Loucy (cell line): ENCODE results near the gene GPR171.

Source experiments
- H2AFZ ChIP-seq: fragments of 200-600 bp; sonication (generic); 2 replicates; pipeline ENCODE4 v1.6.0; 2016; ENCODE audit warnings: antibody characterized with exemption, mild to moderate bottlenecking, low read length, moderate library complexity
- H3F3A ChIP-seq: fragments of 200-600 bp; 2 replicates; pipeline ENCODE4 v1.6.0; 2016; ENCODE audit warnings: antibody characterized with exemption, low read depth, mild to moderate bottlenecking
- H3K27me3 ChIP-seq: fragments of 200-600 bp; sonication (generic); 2 replicates; pipeline ENCODE4 v1.6.1; 2014; ENCODE audit warnings: low read length, mild to moderate bottlenecking; ENCODE audit not compliant: insufficient read depth, poor library complexity, severe bottlenecking
- H3K36me3 ChIP-seq: fragments of 200-600 bp; sonication (generic); 2 replicates; pipeline ENCODE4 v1.6.1; 2016; ENCODE audit warnings: low read length; ENCODE audit not compliant: insufficient read depth
- H3K4me1 ChIP-seq: fragments of 200-600 bp; sonication (generic); 2 replicates; pipeline ENCODE4 v1.5.1; 2014; ENCODE audit warnings: low read length, mild to moderate bottlenecking; ENCODE audit not compliant: insufficient read depth, poor library complexity, severe bottlenecking
- H3K4me2 ChIP-seq: fragments of 200-600 bp; sonication (generic); 2 replicates; pipeline ENCODE4 v1.6.0; 2014; ENCODE audit warnings: antibody characterized with exemption, low read length, low read depth, mild to moderate bottlenecking; ENCODE audit not compliant: poor library complexity, severe bottlenecking
- H3K4me3 ChIP-seq: fragments of 200-600 bp; sonication (generic); 2 replicates; pipeline ENCODE4 v1.5.1; 2014; ENCODE audit warnings: low read length, mild to moderate bottlenecking, mixed read lengths; ENCODE audit not compliant: poor library complexity, severe bottlenecking
- H3K79me2 ChIP-seq: fragments of 200-600 bp; sonication (generic); 2 replicates; pipeline ENCODE4 v1.6.1; 2014; ENCODE audit warnings: low read length; ENCODE audit not compliant: insufficient read depth
- H3K9ac ChIP-seq: fragments of 200-600 bp; sonication (generic); 2 replicates; pipeline ENCODE4 v1.6.0; 2014; ENCODE audit warnings: mild to moderate bottlenecking, low read depth, low read length, moderate library complexity; ENCODE audit not compliant: poor library complexity, severe bottlenecking
- H3K9me2 ChIP-seq: fragments of 200-600 bp; sonication (generic); replicated peaks from 2 replicates; pipeline ENCODE4 v1.6.1; 2016; ENCODE audit warnings: low read depth, low read length, mixed read lengths
- H3K9me3 ChIP-seq: fragments of 200-600 bp; sonication (generic); 2 replicates; pipeline ENCODE4 v1.6.1; 2014; ENCODE audit warnings: mild to moderate bottlenecking, antibody characterized with exemption, low read length, low read depth; ENCODE audit not compliant: insufficient read depth
- H4K20me1 ChIP-seq: fragments of 200-600 bp; sonication (generic); 2 replicates; pipeline ENCODE4 v1.6.0; 2014; ENCODE audit warnings: antibody characterized with exemption, low read length, mild to moderate bottlenecking; ENCODE audit not compliant: insufficient read depth, poor library complexity, severe bottlenecking
- CTCF ChIP-seq: fragments of 200-600 bp; sonication (generic); conservative IDR thresholded peaks from 2 replicates; pipeline ENCODE4 v1.5.1; 2014; ENCODE audit warnings: mild to moderate bottlenecking, antibody characterized with exemption, low read length
- EZH2phosphoT487 ChIP-seq: fragments of 200-600 bp; IDR thresholded peaks from 2 replicates; pipeline ENCODE4 v1.6.1; 2018; ENCODE audit warnings: antibody characterized with exemption, mild to moderate bottlenecking, moderate library complexity, borderline replicate concordance

The GPR171 gene

DNA sequence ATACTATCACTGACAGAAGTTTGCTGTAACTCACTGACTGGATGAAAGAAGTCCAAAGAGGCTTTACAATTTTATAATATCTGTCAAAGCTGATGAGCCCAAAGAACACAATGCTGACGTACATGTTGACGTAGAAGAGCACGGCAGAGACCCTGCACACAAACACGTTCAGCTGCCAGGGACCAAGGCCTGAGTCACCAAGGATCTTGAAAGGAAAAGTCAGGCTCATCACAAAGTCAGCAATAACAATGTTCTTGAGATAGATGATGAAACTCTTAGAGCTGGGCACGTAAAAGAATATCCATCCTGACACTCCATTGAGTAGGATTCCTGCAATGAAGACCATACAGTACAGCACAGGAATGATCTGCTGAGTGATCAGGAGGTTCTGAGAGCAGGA is 10.9 kb upstream of the GPR171 start:
- Histone ChIP-seq H3K4me2 (no peak overlapping the region), H3F3A (no peaks in the 10 kb centered on the region), H3K9ac (no peak overlapping the region), H2AFZ (no peak overlapping the region), H3K4me3 (no peak overlapping the region), H3K36me3 (peaks cover 5% of the 10 kb centered on the region; the same call in 1 of the 2 replicates), H3K79me2 (no peaks in the 10 kb centered on the region), H3K4me1 (peaks cover 7% of the 10 kb centered on the region), H3K27me3 (no peaks in the 10 kb centered on the region), H3K9me3 (no peaks in the 10 kb centered on the region), H4K20me1 (no peaks in the 10 kb centered on the region), H3K9me2 (no peaks in the 10 kb centered on the region)
- TF ChIP-seq CTCF (no peak), EZH2phosphoT487 (no peak)

DNA sequence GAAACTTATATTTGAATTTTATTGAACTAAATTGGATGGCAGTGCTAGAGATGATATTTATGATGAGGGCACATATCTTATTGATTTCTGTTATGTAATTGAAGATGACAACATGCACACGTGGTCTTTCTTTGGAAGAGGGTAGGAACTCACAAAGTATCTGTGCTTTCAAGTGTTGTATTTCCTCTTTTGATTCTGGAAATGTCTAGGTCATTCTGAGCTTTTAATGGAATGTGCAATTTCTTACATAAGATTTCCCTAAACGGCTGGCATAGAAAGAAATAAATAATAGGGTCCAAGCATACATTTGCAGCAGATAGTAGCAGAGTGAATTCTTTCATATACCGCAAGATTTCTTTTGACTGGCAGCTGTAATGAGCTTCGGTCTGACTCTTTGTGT is 10.1 kb upstream of the GPR171 start:
- H3K79me2 ChIP-seq = no peaks in the 10 kb centered on the region
- H4K20me1 ChIP-seq = no peaks in the 10 kb centered on the region
- H3K9me3 ChIP-seq = no peaks in the 10 kb centered on the region
- peaks cover 5% of the 10 kb centered on the region; the same call in 1 of the 2 replicates for H3K36me3 ChIP-seq
- H3F3A ChIP-seq = no peaks in the 10 kb centered on the region
- H3K4me2 ChIP-seq = no peak overlapping the region
- no peaks in the 10 kb centered on the region for H3K9me2 ChIP-seq
- no peak overlapping the region for H3K4me3 ChIP-seq
- peaks cover 7% of the 10 kb centered on the region for H3K4me1 ChIP-seq
- TF ChIP-seq CTCF (no peak), EZH2phosphoT487 (no peak)
- no peak overlapping the region for H3K9ac ChIP-seq
- no peaks in the 10 kb centered on the region for H3K27me3 ChIP-seq
- H2AFZ ChIP-seq = no peak overlapping the region

DNA sequence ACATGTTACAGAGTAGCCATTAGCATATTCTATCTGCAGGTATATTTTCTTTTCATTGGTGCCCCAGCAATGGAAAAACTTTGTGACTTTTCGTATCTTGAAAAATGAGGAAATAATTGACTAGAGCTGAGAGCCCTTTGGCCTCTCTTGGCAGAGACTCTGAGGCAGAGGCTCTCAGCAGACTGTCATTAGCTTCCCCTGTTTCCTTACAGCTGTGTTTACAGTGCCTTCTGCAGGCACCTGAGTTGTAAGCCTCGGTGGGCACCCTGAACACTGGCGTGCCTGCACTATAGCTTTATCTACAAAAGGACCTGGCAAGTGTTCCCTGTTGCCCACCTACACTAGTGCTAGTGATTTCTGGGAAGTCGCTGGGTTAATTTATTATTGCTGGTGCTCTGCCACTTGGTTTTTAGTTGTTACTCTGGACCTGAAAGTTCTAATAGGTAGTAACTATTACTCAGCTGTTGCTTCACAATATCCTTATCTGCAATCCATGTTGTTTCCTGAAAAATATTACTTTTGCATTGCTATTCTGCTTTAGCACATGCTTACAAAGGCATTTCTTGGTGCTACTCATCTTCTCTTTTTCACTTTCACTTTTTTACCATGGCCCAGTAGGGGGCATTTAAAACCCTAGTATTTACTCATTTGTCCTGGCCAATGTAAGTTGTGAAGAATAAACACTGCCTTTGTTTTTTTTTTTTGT is 7.8 kb upstream of the GPR171 start:
- Histone ChIP-seq H4K20me1 (no peaks in the 10 kb centered on the region), H3K79me2 (no peaks in the 10 kb centered on the region), H3K36me3 (peaks cover 11% of the 10 kb centered on the region; the same call in 1 of the 2 replicates), H3K9me2 (no peaks in the 10 kb centered on the region), H3F3A (no peaks in the 10 kb centered on the region), H3K9ac (no peak overlapping the region), H3K9me3 (no peaks in the 10 kb centered on the region), H3K27me3 (no peaks in the 10 kb centered on the region), H3K4me2 (peak overlapping the region; percentile 24), H2AFZ (no peak overlapping the region), H3K4me1 (peaks cover 7% of the 10 kb centered on the region), H3K4me3 (no peak overlapping the region)
- TF ChIP-seq CTCF = peak; percentile 53
- no peak for TF ChIP-seq EZH2phosphoT487
